ENCODE data around the gene KRTAP10-5. TPM values are rescaled to one million over a fixed set of nuclear protein-coding genes. Genes with fewer than 3 reads are reported as not detected.

Gene KRTAP10-5
- total RNA-seq, 1 experiment from 2014 or later = not detected

DNA sequence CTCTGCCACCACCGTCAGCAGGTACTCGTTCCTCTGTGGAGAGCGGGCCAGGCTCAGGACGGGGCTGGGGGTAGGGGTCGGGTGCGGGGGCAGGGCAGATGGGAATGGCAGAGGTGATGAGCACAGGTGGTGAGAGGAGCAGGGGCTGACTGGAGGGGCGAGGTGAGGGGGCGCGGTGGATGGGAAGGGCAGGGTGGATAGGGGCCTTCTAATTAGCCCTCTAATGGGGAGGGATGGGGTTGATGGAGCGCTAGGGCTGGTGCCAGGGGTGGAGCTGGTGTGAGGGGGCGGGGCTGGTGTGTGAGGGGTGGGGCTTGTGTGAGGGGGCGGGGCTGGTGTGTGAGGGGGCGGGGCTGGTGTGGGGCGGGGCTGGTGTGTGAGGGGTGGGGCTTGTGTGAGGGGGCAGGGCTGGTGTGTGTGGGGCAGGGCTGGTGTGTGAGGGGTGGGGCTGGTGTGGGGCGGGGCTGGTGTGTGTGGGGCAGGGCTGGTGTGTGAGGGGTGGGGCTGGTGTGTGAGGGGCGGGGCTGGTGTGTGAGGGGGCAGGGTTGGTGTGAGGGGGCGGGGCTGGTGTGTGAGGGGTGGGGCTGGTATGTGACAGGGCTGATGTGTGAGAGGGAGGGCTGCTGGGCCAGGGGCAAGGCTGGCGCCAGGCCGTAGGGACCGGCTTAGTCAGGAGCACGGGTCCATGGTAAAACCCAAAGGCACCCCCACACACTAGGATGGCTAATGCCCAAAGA lies 46.3 kb downstream of the KRTAP10-5 start:
- in situ Hi-C loops (cut with HindIII; ENCODE audit: low pct_unique_long_range_greater_than_20kb, low sequenced_read_pairs) (no loop called here), intact Hi-C loops (cut with micrococcal nuclease; ENCODE audit: unreplicated experiment) (no loop called here)
- Histone ChIP-seq H3K36me3 (ENCODE audit: control insufficient read depth, insufficient read depth, low read length) (no peaks in the 10 kb centered on the region), H3K9me3 (ENCODE audit: control insufficient read depth, insufficient read depth, low read depth, low read length) (no peaks in the 10 kb centered on the region), H3K27me3 (ENCODE audit: control insufficient read depth, insufficient read depth, low read length) (no peaks in the 10 kb centered on the region), H3K27ac (ENCODE audit: low read length) (no peak overlapping the region), H3K4me1 (ENCODE audit: control insufficient read depth, insufficient read depth, low read length) (no peaks in the 10 kb centered on the region), H3K4me3 (ENCODE audit: low read depth in 2 of 2, low read length in 2 of 2) (no peak overlapping the region)
- BruUV-seq (replicated peaks) = no TSS peak
- CTCF ChIA-PET = no interaction called here
- ATAC-seq = no peak
- DNase-seq (ENCODE audit: low read depth, low spot score) = no peak
- TF ChIP-seq, protein P1, sequence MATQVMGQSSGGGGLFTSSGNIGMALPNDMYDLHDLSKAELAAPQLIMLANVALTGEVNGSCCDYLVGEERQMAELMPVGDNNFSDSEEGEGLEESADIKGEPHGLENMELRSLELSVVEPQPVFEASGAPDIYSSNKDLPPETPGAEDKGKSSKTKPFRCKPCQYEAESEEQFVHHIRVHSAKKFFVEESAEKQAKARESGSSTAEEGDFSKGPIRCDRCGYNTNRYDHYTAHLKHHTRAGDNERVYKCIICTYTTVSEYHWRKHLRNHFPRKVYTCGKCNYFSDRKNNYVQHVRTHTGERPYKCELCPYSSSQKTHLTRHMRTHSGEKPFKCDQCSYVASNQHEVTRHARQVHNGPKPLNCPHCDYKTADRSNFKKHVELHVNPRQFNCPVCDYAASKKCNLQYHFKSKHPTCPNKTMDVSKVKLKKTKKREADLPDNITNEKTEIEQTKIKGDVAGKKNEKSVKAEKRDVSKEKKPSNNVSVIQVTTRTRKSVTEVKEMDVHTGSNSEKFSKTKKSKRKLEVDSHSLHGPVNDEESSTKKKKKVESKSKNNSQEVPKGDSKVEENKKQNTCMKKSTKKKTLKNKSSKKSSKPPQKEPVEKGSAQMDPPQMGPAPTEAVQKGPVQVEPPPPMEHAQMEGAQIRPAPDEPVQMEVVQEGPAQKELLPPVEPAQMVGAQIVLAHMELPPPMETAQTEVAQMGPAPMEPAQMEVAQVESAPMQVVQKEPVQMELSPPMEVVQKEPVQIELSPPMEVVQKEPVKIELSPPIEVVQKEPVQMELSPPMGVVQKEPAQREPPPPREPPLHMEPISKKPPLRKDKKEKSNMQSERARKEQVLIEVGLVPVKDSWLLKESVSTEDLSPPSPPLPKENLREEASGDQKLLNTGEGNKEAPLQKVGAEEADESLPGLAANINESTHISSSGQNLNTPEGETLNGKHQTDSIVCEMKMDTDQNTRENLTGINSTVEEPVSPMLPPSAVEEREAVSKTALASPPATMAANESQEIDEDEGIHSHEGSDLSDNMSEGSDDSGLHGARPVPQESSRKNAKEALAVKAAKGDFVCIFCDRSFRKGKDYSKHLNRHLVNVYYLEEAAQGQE (IDR thresholded peaks at IDR 0.05; ENCODE audit: insufficient read depth in 1 of 2, low read depth in 2 of 2, low read length in 1 of 2) = no peak
- TF ChIP-seq, protein P2, sequence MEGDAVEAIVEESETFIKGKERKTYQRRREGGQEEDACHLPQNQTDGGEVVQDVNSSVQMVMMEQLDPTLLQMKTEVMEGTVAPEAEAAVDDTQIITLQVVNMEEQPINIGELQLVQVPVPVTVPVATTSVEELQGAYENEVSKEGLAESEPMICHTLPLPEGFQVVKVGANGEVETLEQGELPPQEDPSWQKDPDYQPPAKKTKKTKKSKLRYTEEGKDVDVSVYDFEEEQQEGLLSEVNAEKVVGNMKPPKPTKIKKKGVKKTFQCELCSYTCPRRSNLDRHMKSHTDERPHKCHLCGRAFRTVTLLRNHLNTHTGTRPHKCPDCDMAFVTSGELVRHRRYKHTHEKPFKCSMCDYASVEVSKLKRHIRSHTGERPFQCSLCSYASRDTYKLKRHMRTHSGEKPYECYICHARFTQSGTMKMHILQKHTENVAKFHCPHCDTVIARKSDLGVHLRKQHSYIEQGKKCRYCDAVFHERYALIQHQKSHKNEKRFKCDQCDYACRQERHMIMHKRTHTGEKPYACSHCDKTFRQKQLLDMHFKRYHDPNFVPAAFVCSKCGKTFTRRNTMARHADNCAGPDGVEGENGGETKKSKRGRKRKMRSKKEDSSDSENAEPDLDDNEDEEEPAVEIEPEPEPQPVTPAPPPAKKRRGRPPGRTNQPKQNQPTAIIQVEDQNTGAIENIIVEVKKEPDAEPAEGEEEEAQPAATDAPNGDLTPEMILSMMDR (IDR thresholded peaks at IDR 0.05) = no peak
- TF ChIP-seq SIN3A (IDR thresholded peaks at IDR 0.05; ENCODE audit: borderline replicate concordance, insufficient read depth, low read depth, low read length) = no peak
- no peak for TF ChIP-seq POLR2AphosphoS5 (IDR thresholded peaks at IDR 0.05; ENCODE audit: low read depth, low read length)
- no peak for TF ChIP-seq TCF7L2 (IDR thresholded peaks at IDR 0.05; ENCODE audit: low read depth, low read length)
- POLR2A ChIA-PET = no interaction called here

DNA sequence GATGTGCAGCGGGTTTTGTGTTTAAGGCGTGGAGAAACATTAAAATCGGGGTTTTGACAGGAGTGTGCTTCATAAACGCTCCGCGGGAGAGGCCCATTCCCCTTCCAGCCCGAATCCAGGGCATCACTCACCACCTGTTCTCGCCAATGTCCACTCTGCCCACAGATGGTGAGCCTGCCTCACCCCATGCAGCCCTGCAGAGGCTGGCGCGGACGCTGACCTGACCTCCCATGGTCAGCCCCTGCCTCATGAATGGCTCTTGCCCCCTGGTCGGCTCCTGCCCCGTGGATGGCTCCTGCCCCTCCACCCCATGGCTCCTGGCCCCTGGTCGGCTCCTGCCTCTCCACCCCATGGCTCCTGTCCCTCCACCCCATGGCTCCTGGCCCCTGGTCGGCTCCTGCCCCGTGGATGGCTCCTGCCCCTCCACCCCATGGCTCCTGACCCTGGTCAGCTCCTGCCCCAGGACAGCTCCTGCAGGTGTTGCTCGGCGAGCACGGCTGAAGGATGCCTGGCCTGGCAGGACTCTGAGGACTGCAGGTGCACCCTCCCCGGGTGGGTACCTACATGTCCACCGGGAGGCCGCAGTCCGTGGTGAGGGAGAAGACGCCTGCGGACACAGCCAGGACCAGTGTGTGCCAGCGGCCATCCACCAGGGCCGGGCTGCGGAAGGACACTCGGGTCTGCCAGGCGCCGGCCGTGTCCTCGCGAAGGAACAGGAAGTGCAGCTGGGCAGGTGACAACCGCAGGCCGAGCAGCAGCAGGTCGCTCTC lies 47.1 kb downstream of the KRTAP10-5 start:
- Histone ChIP-seq H3K4me3 (ENCODE audit: low read depth in 2 of 2, low read length in 2 of 2) (no peak overlapping the region), H3K4me1 (ENCODE audit: control insufficient read depth, insufficient read depth, low read length) (no peaks in the 10 kb centered on the region), H3K9me3 (ENCODE audit: control insufficient read depth, insufficient read depth, low read depth, low read length) (no peaks in the 10 kb centered on the region), H3K36me3 (ENCODE audit: control insufficient read depth, insufficient read depth, low read length) (no peaks in the 10 kb centered on the region), H3K27me3 (ENCODE audit: control insufficient read depth, insufficient read depth, low read length) (no peaks in the 10 kb centered on the region), H3K27ac (ENCODE audit: low read length) (no peak overlapping the region)
- intact Hi-C loops (cut with micrococcal nuclease; ENCODE audit: unreplicated experiment) = no loop called here
- BruUV-seq (replicated peaks) = no TSS peak
- DNase-seq (ENCODE audit: low read depth, low spot score) = no peak
- no peak for ATAC-seq
- ChIA-PET POLR2A (no interaction called here), CTCF (no interaction called here)
- in situ Hi-C loops (cut with HindIII; ENCODE audit: low pct_unique_long_range_greater_than_20kb, low sequenced_read_pairs) = no loop called here
- no peak for TF ChIP-seq SIN3A (IDR thresholded peaks at IDR 0.05; ENCODE audit: borderline replicate concordance, insufficient read depth, low read depth, low read length)
- TF ChIP-seq, protein P1 (IDR thresholded peaks at IDR 0.05; ENCODE audit: insufficient read depth in 1 of 2, low read depth in 2 of 2, low read length in 1 of 2) = no peak
- no peak for TF ChIP-seq POLR2AphosphoS5 (IDR thresholded peaks at IDR 0.05; ENCODE audit: low read depth, low read length)
- no peak for TF ChIP-seq TCF7L2 (IDR thresholded peaks at IDR 0.05; ENCODE audit: low read depth, low read length)
- TF ChIP-seq, protein P2 (IDR thresholded peaks at IDR 0.05) = no peak
